ENCODE data around the gene ATP1A1.

DNA sequence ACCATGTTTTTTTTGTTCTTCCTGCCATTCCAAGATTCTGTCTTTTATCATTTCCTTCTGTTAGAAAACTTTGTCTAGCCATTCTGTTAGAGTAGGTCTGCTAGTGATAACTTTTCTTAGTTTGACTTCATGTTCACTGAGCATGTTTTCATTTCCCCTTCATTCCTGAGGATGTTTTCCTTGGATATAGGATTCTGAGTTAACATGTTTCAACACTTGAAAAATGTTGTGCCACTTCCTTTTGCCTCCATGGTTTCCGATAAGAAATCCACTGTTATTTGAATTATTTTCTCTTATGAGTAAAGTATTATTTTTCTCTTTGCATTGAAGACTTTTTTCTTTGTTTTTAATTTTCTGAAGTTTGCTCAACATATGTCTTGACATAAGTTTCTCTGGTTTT lies 66.7 kb downstream of the ATP1A1 start:
- TF ChIP-seq EP300 (IDR thresholded peaks at IDR 0.05) = no peak
- no peak for TF ChIP-seq CTCF (IDR thresholded peaks at IDR 0.05)
- TF ChIP-seq POLR2AphosphoS5 (IDR thresholded peaks at IDR 0.05) = no peak
- TF ChIP-seq POLR2A (IDR thresholded peaks at IDR 0.05) = no peak

Data from suprapubic skin (tissue), 4 donors.